RWPE2 (cell line): ENCODE data around the gene PTPRS.

Experiments used
- ATAC-seq: fragments of 200-7000 bp; cut with Tn5 transposase; 3 replicates; pipeline ENCODE4 v1.9.1; 2021; ENCODE audit warnings: low read depth
- DNase-seq: peaks from one replicate; pipeline ENCODE4 v3.0.0-alpha.2; 2020; ENCODE audit warnings: low spot score
- H3K27ac ChIP-seq: fragments of 450-650 bp; 2 replicates; pipeline ENCODE4 v1.5.1; 2017; ENCODE audit warnings: mild to moderate bottlenecking; ENCODE audit not compliant: poor library complexity, severe bottlenecking
- H3K27me3 ChIP-seq: fragments of 250-450 bp; sonication (Bioruptor Pico); 2 replicates; pipeline ENCODE4 v1.5.1; 2021; ENCODE audit warnings: mild to moderate bottlenecking, moderate library complexity; ENCODE audit not compliant: insufficient read depth, poor library complexity, severe bottlenecking
- H3K36me3 ChIP-seq: fragments of 250-450 bp; sonication (Bioruptor Pico); 2 replicates; pipeline ENCODE4 v1.5.1; 2020; ENCODE audit warnings: low read depth, mild to moderate bottlenecking, moderate library complexity
- H3K4me1 ChIP-seq: fragments of 250-450 bp; sonication (Bioruptor Pico); 2 replicates; pipeline ENCODE4 v1.5.1; 2021; ENCODE audit warnings: mild to moderate bottlenecking, moderate library complexity; ENCODE audit not compliant: insufficient read depth, poor library complexity, severe bottlenecking
- H3K4me3 ChIP-seq: fragments of 250-450 bp; sonication (Bioruptor Pico); 2 replicates; pipeline ENCODE4 v1.5.1; 2021; ENCODE audit warnings: mild to moderate bottlenecking, moderate library complexity; ENCODE audit not compliant: severe bottlenecking
- H3K9me3 ChIP-seq: fragments of 250-450 bp; sonication (Bioruptor Pico); 2 replicates; pipeline ENCODE4 v1.5.1; 2021; ENCODE audit warnings: mild to moderate bottlenecking, moderate library complexity; ENCODE audit not compliant: severe bottlenecking
- CTCF ChIP-seq: fragments of 450-650 bp; IDR thresholded peaks from one replicate; pipeline ENCODE4 v1.5.1; 2017; ENCODE audit warnings: mild to moderate bottlenecking, moderate library complexity; ENCODE audit not compliant: poor library complexity, severe bottlenecking

The PTPRS gene

GRCh38 chr19:5337708-5338655, 2.6 kb downstream of the PTPRS start:
- no peak for TF ChIP-seq CTCF
- no peaks in the 10 kb centered on the region for H3K4me1 ChIP-seq
- H3K27ac ChIP-seq, result no peak overlapping the region
- DNase-seq, result no peak
- H3K4me3 ChIP-seq, result no peak overlapping the region
- no peak for ATAC-seq
- H3K27me3 ChIP-seq, result peaks cover 13% of the 10 kb centered on the region
- H3K36me3 ChIP-seq, result no peaks in the 10 kb centered on the region
- H3K9me3 ChIP-seq, result no peaks in the 10 kb centered on the region

- DNase-seq, result no peak
- Histone ChIP-seq H3K36me3 (no peaks in the 10 kb centered on the region), H3K4me1 (no peaks in the 10 kb centered on the region), H3K9me3 (no peaks in the 10 kb centered on the region), H3K27ac (no peak overlapping the region), H3K27me3 (peaks cover 13% of the 10 kb centered on the region), H3K4me3 (no peak overlapping the region)
- TF ChIP-seq CTCF, result no peak
- ATAC-seq, result no peak
These were observed 3.5 kb downstream of the PTPRS start for GRCh38 chr19:5337126-5337525.

- Histone ChIP-seq H3K4me3 (no peak overlapping the region), H3K9me3 (no peaks in the 10 kb centered on the region), H3K27ac (no peak overlapping the region), H3K36me3 (no peaks in the 10 kb centered on the region), H3K27me3 (peaks cover 13% of the 10 kb centered on the region), H3K4me1 (no peaks in the 10 kb centered on the region)
- DNase-seq, result no peak
- no peak for TF ChIP-seq CTCF
- ATAC-seq, result no peak
These were observed 4.2 kb downstream of the PTPRS start for GRCh38 chr19:5336195-5336965.

- H3K4me3 ChIP-seq, result no peak overlapping the region
- no peaks in the 10 kb centered on the region for H3K9me3 ChIP-seq
- peaks cover 13% of the 10 kb centered on the region for H3K27me3 ChIP-seq
- DNase-seq, result no peak
- ATAC-seq, result no peak
- no peaks in the 10 kb centered on the region for H3K4me1 ChIP-seq
- no peaks in the 10 kb centered on the region for H3K36me3 ChIP-seq
- TF ChIP-seq CTCF, result no peak
- no peak overlapping the region for H3K27ac ChIP-seq
These were observed 5.0 kb downstream of the PTPRS start for GRCh38 chr19:5335593-5335992.
